ENCODE measurements around the gene NKD2. TPM values are rescaled to one million over a fixed set of nuclear protein-coding genes. Genes with fewer than 3 reads are reported as not detected.

The NKD2 gene
- total RNA-seq, 1 experiment from 2014 or later = 12.3 TPM

DNA sequence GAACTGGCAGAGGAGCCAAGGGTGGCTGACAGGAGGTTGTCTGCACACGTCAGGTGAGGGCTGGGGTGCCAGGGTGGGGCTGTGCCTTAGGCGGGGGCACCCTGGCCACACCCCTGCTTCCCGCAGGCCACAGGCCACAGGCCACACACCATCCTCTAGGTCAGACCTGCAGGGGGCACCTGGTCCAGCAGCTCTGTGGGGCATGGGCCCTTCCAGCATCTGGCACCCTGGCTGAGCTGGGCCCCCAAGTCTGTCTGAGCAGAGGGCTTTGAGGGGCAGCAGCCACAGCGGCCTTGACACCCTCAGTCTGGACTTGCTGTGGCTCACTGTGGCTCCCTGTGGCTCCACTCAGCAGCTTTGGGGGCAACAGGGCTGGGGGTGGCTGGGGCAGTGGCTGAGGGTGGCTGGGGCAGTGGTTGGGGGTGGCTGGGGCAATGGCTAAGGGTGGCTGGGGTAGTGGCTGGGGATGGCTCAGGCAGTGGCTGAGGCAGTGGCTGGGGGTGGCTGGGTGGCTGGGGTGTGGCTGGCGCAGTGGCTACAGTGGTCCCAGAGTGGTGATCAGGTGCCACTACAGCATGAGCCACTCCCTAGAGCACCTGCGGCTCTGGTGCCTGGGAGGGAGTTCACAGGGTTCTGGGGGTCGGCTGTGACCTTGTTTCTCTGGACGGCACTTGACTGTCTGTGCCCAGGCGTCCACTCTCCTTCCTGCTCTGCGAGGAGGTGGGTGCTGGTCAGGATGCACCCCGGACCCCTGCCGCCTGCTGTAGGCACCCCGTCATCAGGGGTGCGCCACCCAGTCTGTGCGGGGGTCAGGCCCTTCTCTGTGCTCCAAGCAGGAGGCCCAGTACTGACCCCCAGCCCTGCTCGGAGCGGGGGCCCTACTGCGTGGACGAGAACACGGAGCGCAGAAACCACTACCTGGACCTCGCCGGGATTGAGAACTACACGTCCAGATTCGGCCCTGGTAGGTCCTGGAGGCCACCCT, 27.1 kb downstream of the NKD2 start:
- CTCF ChIA-PET = no interaction called here
- POLR2A ChIA-PET = no interaction called here
- no peak for TF ChIP-seq POLR2AphosphoS5 (IDR thresholded peaks at IDR 0.05; ENCODE audit: low read depth, low read length)
- TF ChIP-seq SIN3A (IDR thresholded peaks at IDR 0.05; ENCODE audit: borderline replicate concordance, insufficient read depth, low read depth, low read length) = no peak
- TF ChIP-seq CTCF (IDR thresholded peaks at IDR 0.05) = no peak
- TF ChIP-seq TCF7L2 (IDR thresholded peaks at IDR 0.05; ENCODE audit: low read depth, low read length) = no peak
- no peak for TF ChIP-seq REST (IDR thresholded peaks at IDR 0.05; ENCODE audit: insufficient read depth in 1 of 2, low read depth in 2 of 2, low read length in 1 of 2)
- H3K4me3 ChIP-seq (ENCODE audit: low read depth in 2 of 2, low read length in 2 of 2) = no peak overlapping the region
- DNase-seq (ENCODE audit: low read depth, low spot score) (no peak), ATAC-seq (peak; percentile 38; the same call in 1 of the 2 replicates)
- H3K9me3 ChIP-seq (ENCODE audit: control insufficient read depth, insufficient read depth, low read depth, low read length) = no peaks in the 10 kb centered on the region
- BruUV-seq (replicated peaks) = no TSS peak
- H3K27ac ChIP-seq (ENCODE audit: low read length) = no peak overlapping the region
- H3K4me1 ChIP-seq (ENCODE audit: control insufficient read depth, insufficient read depth, low read length) = no peaks in the 10 kb centered on the region
- no peaks in the 10 kb centered on the region for H3K36me3 ChIP-seq (ENCODE audit: control insufficient read depth, insufficient read depth, low read length)
- intact Hi-C loops (cut with micrococcal nuclease; ENCODE audit: unreplicated experiment) = no loop called here
- H3K27me3 ChIP-seq (ENCODE audit: control insufficient read depth, insufficient read depth, low read length) = no peaks in the 10 kb centered on the region
- in situ Hi-C loops (cut with HindIII; ENCODE audit: low pct_unique_long_range_greater_than_20kb, low sequenced_read_pairs) = no loop called here

DNA sequence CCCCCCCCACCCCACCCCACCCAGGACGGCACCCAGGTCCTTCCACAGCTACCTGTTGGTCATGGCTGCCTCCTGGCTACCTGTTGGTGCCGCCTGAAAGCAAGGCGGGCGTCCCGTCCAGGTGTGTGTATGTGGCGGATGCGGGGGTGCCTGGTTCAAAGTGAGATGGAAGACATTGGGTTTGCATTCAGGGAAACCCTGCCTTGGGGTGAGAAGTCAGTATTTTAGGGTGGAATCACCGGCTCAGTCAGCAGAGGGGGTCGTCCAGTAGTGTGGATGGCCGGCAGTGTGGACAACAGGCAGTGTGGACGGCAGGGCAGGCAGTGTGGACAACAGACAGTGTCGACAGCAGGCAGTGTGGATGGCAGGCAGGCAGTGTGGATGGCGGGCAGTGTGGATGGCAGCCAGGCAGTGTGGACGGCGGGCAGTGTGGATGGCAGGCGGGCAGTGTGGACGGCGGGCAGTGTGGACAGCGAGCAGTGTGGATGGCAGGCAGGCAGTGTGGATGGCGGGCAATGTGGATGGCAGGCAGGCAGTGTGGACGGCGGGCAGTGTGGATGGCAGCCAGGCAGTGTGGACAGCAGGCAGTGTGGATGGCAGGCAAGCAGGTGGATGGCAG, 28.0 kb downstream of the NKD2 start:
- intact Hi-C loops (cut with micrococcal nuclease; ENCODE audit: unreplicated experiment) (no loop called here), in situ Hi-C loops (cut with HindIII; ENCODE audit: low pct_unique_long_range_greater_than_20kb, low sequenced_read_pairs) (no loop called here)
- no peak for DNase-seq (ENCODE audit: low read depth, low spot score)
- CTCF ChIA-PET = interaction anchor here (0.6 kb wide), 1 partner anchor 102 kb away, joined by 6 read pairs; no protein-coding TSS in a partner anchor
- H3K9me3 ChIP-seq (ENCODE audit: control insufficient read depth, insufficient read depth, low read depth, low read length) = no peaks in the 10 kb centered on the region
- ATAC-seq = peak; percentile 9; the same call in 1 of the 2 replicates
- no peaks in the 10 kb centered on the region for H3K27me3 ChIP-seq (ENCODE audit: control insufficient read depth, insufficient read depth, low read length)
- BruUV-seq (replicated peaks) = no TSS peak
- no peaks in the 10 kb centered on the region for H3K36me3 ChIP-seq (ENCODE audit: control insufficient read depth, insufficient read depth, low read length)
- H3K4me1 ChIP-seq (ENCODE audit: control insufficient read depth, insufficient read depth, low read length) = no peaks in the 10 kb centered on the region
- POLR2A ChIA-PET = no interaction called here
- no peak overlapping the region for H3K27ac ChIP-seq (ENCODE audit: low read length)
- no peak overlapping the region for H3K4me3 ChIP-seq (ENCODE audit: low read depth in 2 of 2, low read length in 2 of 2)
- TF ChIP-seq REST (IDR thresholded peaks at IDR 0.05; ENCODE audit: insufficient read depth in 1 of 2, low read depth in 2 of 2, low read length in 1 of 2) (no peak), SIN3A (IDR thresholded peaks at IDR 0.05; ENCODE audit: borderline replicate concordance, insufficient read depth, low read depth, low read length) (no peak), POLR2AphosphoS5 (IDR thresholded peaks at IDR 0.05; ENCODE audit: low read depth, low read length) (no peak), TCF7L2 (IDR thresholded peaks at IDR 0.05; ENCODE audit: low read depth, low read length) (no peak), CTCF (IDR thresholded peaks at IDR 0.05) (no peak)

Measured in Panc1 (cell line).